Suprapubic skin (tissue), 4 donors: Measurements from ENCODE around the gene REELD1.

Experiments used
- CTCF ChIP-seq, 2 donors: fragments of 200-600 bp in 1 of 2; fragments of 450-650 bp in 1 of 2; sonication (generic) in 1 of 2; IDR thresholded peaks; one replicate each; pipeline ENCODE4 v1.5.1; 2016 to 2019; ENCODE audit warnings: antibody characterized with exemption in 2 of 2, mild to moderate bottlenecking in 1 of 2, moderate library complexity in 1 of 2
- EP300 ChIP-seq: sonication (generic); formaldehyde crosslinking; IDR thresholded peaks from one replicate; pipeline ENCODE4 v1.6.1; 2017; ENCODE audit warnings: antibody characterized with exemption
- POLR2A ChIP-seq, 2 donors: fragments of 450-650 bp; IDR thresholded peaks; one replicate each; pipeline ENCODE4 v1.6.1; 2017; ENCODE audit warnings: antibody characterized with exemption in 2 of 2, mild to moderate bottlenecking in 2 of 2, moderate library complexity in 2 of 2
- POLR2AphosphoS5 ChIP-seq, 3 donors: sonication (generic); formaldehyde crosslinking; IDR thresholded peaks; one replicate each; pipeline ENCODE4 v1.6.1; 2017; ENCODE audit warnings: antibody characterized with exemption in 3 of 3

DNA sequence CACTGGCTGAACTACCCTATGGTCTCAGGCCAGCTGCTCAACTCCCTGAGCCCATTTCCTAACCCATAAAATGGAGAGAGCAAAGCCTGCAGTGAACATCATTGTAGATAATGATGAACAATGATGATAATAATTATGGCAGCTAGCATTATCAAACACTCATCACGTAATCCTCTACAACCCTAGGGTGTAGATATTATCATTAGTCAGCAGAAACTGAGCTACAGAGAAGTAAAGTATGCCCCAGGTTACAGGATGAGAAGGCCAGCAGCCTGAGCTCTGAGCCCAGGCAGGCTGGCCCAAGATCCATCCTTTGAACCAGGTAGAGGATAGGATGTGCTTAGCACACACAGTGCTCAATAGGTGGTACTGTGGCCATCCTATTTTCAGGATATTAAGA lies 43.2 kb downstream of the REELD1 start:
- TF ChIP-seq POLR2AphosphoS5 (IDR thresholded peaks at IDR 0.05) (no peak), CTCF (IDR thresholded peaks at IDR 0.05) (no peak), POLR2A (IDR thresholded peaks at IDR 0.05) (no peak), EP300 (no peak)
